Urinary bladder (tissue), 4 donors: ENCODE results near the gene CAMKMT. TPM values are rescaled to one million over a fixed set of nuclear protein-coding genes. Genes with fewer than 3 reads are reported as not detected.

Experiments used
- DNase-seq: peaks from one replicate; pipeline ENCODE4 v3.0.0-alpha.2; 2015; ENCODE audit errors: extremely low spot score
- H3K27ac ChIP-seq: one replicate; pipeline ENCODE4 v1.5.1; 2013; ENCODE audit warnings: low read depth, mild to moderate bottlenecking, moderate library complexity
- H3K36me3 ChIP-seq: one replicate; pipeline ENCODE4 v1.6.1; 2013; ENCODE audit warnings: mild to moderate bottlenecking, moderate library complexity; ENCODE audit not compliant: insufficient read depth
- H3K4me1 ChIP-seq: one replicate; pipeline ENCODE4 v1.6.1; 2013; ENCODE audit warnings: mild to moderate bottlenecking, moderate library complexity; ENCODE audit not compliant: insufficient read depth
- H3K4me3 ChIP-seq: one replicate; pipeline ENCODE4 v1.5.1; 2013; ENCODE audit warnings: low read depth, low read length
- WGBS: extraction: QIAGEN DNeasy Blood & Tissue Kit; methylation state at CpG from one replicate; pipeline ENCODE4 v1.1.7; 2013; 5-methylcytosine and 5-hydroxymethylcytosine counted together
- polyA plus RNA-seq: library from polyadenylated mRNA; stranded (reverse); fragments of 200-250 nt; gene quantifications from one replicate; pipeline ENCODE4 v1.2.3, GENCODE V29; 2013
- total RNA-seq: library from RNA; depleted of rRNA; stranded (reverse); fragments of >200 nt; gene quantifications from one replicate; pipeline ENCODE4 v1.2.3, GENCODE V29; 2014
- donor health status: healthy with polysubstance abuse.
- donor health status: healthy.

Gene CAMKMT
- total and polyA plus RNA-seq, 2 donors: 5.4 to 20.2 TPM

DNA sequence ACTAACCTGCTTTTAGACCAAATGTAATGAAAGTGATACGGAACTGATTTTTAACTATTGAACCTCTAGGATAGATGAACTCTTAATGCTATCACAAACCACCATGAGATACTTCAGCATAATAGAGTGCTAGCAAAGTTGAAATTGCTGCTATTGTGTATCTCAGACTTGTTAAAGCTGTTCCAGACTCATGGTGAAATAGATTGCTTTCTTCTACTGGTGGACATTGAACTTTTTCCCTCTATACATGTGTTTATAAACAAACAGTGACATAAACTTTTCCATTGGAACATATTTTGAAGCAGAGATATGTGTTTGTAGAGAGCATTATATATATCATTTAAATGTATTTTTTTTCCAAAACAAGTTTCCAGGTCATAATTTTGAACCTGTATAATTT is 157.3 kb downstream of the CAMKMT start:
- no peak for DNase-seq
- no peaks in the 10 kb centered on the region for H3K4me1 ChIP-seq
- WGBS: 92% methylated on average over 1 of the region's 1 CpG
- H3K36me3 ChIP-seq: no peaks in the 10 kb centered on the region
- no peak overlapping the region for H3K4me3 ChIP-seq
- H3K27ac ChIP-seq: no peak overlapping the region

DNA sequence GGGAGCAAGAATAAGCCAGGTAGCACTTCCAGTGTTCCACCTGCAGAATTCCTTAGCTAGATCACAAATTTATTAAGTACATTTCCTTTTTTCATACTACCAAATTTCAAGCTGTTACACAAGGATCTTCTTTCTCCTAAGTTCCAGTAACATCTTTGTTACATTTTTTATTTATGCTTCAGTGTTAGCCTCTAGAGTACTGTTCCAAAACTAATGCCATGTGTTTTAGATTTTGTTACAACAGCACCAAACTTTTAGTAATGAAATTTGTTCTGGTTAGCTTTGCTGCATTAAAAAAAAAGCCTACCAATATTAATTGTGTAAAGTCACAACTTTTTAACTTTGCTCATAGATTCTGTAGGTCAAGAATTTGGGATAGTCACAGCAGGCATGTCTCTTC is 161.1 kb downstream of the CAMKMT start:
- Histone ChIP-seq H3K27ac (no peak overlapping the region), H3K36me3 (no peaks in the 10 kb centered on the region), H3K4me3 (no peak overlapping the region), H3K4me1 (no peaks in the 10 kb centered on the region)
- DNase-seq: no peak

- H3K36me3 ChIP-seq: no peaks in the 10 kb centered on the region
Measured at GRCh38 chr2:44524347-44524926, 162.7 kb downstream of the CAMKMT start.

GRCh38 chr2:44526352-44526751 is 164.6 kb downstream of the CAMKMT start:
- no peak overlapping the region for H3K4me3 ChIP-seq
- DNase-seq: no peak
- no peaks in the 10 kb centered on the region for H3K4me1 ChIP-seq
- H3K27ac ChIP-seq: no peak overlapping the region
- WGBS: 93% methylated on average over 4 of the region's 4 CpGs
- H3K36me3 ChIP-seq: no peaks in the 10 kb centered on the region

More at GRCh38 chr2:44524347-44524926, 162.7 kb downstream of the CAMKMT start:
- WGBS: 85% methylated on average over 1 of the region's 1 CpG
- no peak overlapping the region for H3K4me3 ChIP-seq
- no peak for DNase-seq
- no peak overlapping the region for H3K27ac ChIP-seq
- no peaks in the 10 kb centered on the region for H3K4me1 ChIP-seq

DNA sequence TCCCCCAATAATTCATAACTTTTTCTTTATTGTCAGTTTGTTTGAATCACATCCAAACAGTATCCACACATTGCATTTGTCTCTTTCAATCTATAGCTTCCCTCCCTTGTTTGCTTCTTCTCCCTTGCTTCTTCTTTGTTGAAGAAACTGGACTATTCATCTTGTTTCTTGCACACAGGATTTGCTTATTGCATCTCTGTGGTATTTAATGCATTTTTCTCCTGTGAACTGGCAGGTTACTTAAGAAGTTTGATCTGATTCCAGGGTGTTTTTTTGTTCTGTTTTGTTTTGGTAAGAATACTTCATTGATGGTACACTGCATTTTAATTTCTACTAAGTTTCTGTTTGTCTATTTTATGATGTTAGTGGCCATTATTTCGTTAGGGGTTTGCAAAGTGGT is 166.8 kb downstream of the CAMKMT start:
- DNase-seq: no peak
- Histone ChIP-seq H3K36me3 (no peaks in the 10 kb centered on the region), H3K4me3 (no peak overlapping the region), H3K4me1 (no peaks in the 10 kb centered on the region), H3K27ac (no peak overlapping the region)
- WGBS: 93% methylated on average over 1 of the region's 1 CpG

DNA sequence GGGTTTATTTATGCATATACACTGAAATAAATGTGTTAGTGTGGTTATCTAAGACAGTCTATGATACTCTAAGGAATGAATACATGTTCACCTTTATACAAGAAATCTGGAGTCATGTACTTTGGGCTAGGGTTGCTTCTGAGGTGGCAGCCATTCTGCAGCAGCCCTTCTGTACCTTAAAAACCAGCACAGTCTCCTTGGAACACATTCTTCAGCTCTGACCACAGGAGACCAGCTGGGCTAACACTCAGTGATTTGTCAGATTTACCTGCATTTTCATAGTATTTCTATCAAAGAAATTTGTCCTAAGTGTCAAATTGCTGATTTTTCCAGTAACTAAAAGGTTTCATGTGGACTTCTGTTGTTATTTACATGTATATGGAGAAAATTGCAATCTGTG is 167.7 kb downstream of the CAMKMT start:
- H3K4me1 ChIP-seq: no peaks in the 10 kb centered on the region
- DNase-seq: no peak
- no peak overlapping the region for H3K27ac ChIP-seq
- no peaks in the 10 kb centered on the region for H3K36me3 ChIP-seq
- H3K4me3 ChIP-seq: no peak overlapping the region

DNA sequence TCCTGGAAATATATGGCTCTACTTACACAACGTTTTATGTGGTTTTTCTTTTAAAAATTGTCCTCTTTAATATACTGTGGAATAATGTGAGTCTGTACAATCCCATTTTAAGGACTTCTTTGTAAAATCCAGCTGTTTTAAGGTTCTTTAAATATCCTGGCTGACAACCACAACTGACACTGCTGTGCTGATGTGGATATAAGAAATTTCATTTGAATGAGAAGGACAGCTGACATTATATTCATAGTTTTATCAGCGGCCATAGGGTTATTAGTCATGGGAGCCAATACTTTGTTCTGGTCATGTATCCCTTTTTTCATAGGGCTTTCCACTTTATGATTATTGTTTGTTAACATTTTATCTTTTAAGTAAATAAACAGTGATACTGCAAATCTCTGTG is 169.5 kb downstream of the CAMKMT start:
- no peak for DNase-seq
- Histone ChIP-seq H3K36me3 (no peaks in the 10 kb centered on the region), H3K4me3 (no peak overlapping the region), H3K4me1 (no peaks in the 10 kb centered on the region), H3K27ac (no peak overlapping the region)
- 61% methylated on average over 2 of the region's 2 CpGs for WGBS

DNA sequence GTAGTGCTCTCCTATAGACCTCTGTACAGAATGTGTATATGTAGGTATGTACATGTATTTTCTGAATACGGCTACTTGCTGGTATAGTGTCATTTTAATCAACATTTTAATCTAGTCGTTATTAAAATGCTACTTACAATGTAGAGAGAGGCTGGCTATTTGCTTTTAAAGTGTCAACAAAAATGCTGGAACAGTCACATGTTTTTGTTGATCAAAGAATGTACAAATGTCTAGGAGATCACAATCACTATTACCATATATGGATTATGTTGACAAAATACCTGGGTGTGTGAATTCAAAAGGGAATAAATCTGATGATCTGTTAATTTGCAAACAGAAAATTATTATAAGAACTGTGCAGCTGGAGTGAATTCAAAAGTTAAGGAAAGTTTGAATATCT is 170.3 kb downstream of the CAMKMT start:
- no peak for DNase-seq
- H3K4me3 ChIP-seq: no peak overlapping the region
- WGBS: 84% methylated on average over 2 of the region's 2 CpGs
- H3K4me1 ChIP-seq: no peaks in the 10 kb centered on the region
- no peaks in the 10 kb centered on the region for H3K36me3 ChIP-seq
- H3K27ac ChIP-seq: no peak overlapping the region

DNA sequence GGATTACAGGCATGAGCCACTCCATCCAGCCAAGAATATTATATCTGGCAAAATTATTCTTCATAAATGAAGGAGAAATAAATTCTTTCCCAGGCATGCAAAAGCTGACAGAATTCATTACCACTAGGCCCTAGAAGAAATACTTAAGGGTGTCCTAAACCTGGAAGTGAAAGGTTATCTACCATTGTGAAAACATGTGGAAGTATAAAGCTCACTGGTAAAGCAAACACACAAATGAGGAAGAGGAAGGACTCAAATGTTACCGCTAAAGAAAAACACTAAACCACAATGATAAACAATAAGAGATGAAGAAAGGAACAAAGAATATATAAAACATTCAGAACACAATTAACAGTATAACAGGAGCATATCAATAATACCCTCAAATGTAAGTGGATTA is 171.8 kb downstream of the CAMKMT start:
- WGBS: 85% methylated on average over 1 of the region's 1 CpG
- no peaks in the 10 kb centered on the region for H3K36me3 ChIP-seq
- no peak overlapping the region for H3K4me3 ChIP-seq
- no peak overlapping the region for H3K27ac ChIP-seq
- no peak for DNase-seq
- H3K4me1 ChIP-seq: no peaks in the 10 kb centered on the region

DNA sequence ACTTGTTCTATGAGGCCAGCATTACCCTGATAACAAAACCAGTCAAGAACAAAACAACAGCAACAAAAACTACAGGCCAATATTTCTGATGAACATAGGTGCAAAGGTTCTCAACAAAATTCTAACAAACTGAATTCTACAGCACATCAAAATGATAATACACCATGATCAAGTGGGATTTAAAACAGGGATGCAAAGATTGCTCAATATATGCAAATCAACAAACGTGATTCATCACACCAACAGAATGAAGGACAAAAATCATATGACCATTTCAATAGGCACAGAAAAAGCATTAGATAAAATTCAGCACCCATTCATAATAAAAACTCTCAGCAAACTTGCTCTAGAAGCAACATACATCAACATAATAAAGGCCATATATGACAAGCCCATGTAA is 173.6 kb downstream of the CAMKMT start:
- Histone ChIP-seq H3K4me1 (no peaks in the 10 kb centered on the region), H3K4me3 (no peak overlapping the region), H3K36me3 (no peaks in the 10 kb centered on the region), H3K27ac (no peak overlapping the region)
- DNase-seq: no peak
- WGBS: 88% methylated on average over 1 of the region's 1 CpG

DNA sequence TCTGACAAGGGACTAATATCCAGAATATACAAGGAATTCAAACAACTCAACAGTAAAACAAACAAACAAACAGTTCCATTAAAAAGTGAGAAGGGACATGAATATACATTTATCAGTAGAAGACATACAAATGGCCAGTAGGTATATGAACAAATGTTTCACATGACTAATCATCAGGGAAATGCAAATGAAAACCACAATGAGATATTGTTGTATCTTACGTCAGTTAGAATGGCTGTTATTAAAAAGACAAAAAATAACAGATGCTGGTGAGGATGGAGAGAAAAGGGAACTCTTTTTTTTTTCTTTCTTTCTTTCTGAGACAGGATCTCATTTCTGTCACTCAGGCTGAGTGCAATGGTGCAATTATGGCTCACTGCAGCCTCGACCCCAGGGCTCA is 175.5 kb downstream of the CAMKMT start:
- Histone ChIP-seq H3K4me3 (no peak overlapping the region), H3K27ac (no peak overlapping the region), H3K36me3 (no peaks in the 10 kb centered on the region), H3K4me1 (no peaks in the 10 kb centered on the region)
- 95% methylated on average over 2 of the region's 2 CpGs for WGBS
- DNase-seq: no peak

GRCh38 chr2:44542520-44542919 is 180.8 kb downstream of the CAMKMT start:
- WGBS: 96% methylated on average over 2 of the region's 2 CpGs
- no peak for DNase-seq
- Histone ChIP-seq H3K27ac (no peak overlapping the region), H3K4me3 (no peak overlapping the region), H3K36me3 (no peaks in the 10 kb centered on the region), H3K4me1 (no peaks in the 10 kb centered on the region)

DNA sequence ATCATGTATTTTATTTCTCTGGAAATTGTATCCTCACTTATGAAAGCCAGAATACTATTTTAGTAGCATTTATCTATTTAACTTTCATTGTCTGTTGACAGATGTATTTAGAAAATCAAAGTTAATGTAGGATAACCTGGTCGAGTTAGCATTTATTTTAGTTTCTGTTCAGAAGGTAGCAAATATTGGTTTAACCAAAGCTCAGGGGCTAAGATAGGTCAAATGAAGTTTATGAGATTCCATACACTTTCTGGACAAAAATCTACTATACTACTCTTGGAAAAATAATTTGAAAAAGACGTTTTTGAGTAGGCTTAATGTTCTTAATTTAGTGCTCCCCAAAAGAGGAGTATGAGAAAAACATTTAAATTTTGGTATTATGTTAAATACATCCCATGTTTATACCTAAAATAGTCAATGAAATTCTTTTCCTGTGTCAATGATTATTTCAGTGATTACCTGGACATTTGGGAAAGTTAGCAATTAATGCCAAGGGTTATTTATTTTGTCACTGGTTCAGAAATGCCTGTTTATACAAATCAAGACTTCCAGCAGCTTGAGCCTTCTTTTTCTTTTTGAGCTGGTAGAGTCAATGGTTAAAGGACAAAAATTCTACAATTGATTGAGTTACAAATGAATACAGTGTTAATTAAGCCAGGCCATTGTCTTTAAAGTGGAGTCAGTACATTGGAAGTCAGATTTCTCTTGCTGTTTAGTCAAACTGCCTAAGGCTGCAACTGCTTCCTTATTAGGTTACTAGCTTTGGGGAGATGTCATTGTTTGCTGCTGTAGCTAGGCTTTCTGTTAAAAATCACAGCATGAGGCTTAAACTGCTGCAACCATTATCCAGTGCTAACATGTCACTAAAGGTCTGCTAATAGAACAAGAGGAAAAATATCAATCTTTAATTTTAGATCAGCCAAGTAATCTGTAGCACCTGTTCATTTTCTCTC is 182.3 kb downstream of the CAMKMT start:
- no peaks in the 10 kb centered on the region for H3K4me1 ChIP-seq
- no peaks in the 10 kb centered on the region for H3K36me3 ChIP-seq
- 54% methylated on average over 2 of the region's 2 CpGs for WGBS
- no peak overlapping the region for H3K27ac ChIP-seq
- DNase-seq: no peak
- H3K4me3 ChIP-seq: no peak overlapping the region

DNA sequence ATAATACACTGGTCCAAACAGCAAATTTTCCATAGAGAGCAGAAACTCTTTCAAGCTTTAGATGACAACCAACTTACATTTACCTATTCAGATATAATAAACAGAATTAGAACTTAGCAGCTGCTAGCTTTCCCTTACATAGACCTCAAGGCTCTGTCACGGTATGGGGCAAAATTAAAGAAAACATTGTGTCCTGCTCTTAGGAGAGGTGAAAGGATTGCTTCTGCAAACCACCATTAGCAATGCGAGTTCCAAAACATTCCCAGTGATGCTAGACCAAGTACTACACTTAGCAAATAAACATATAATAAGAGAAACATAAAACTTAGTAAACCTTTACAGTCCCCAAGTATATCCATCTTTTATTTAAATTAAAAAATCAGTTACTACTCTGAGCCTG is 183.3 kb downstream of the CAMKMT start:
- Histone ChIP-seq H3K36me3 (no peaks in the 10 kb centered on the region), H3K4me3 (no peak overlapping the region), H3K27ac (no peak overlapping the region), H3K4me1 (no peaks in the 10 kb centered on the region)
- WGBS: 92% methylated on average over 2 of the region's 2 CpGs
- no peak for DNase-seq
